Lower leg skin (tissue), 4 donors: Measurements from ENCODE around the gene TLCD3A. TPM values are rescaled to one million over a fixed set of nuclear protein-coding genes. Genes with fewer than 3 reads are reported as not detected.

Experiments used
- DNase-seq, 2 donors: peaks; one replicate each; pipeline ENCODE4 v3.0.0-alpha.2; 2019; ENCODE audit warnings: low spot score in 2 of 2
- H3K4me3 ChIP-seq: fragments of 200-600 bp; sonication (generic); 2 replicates; pipeline ENCODE4 v1.5.1; 2017; ENCODE audit warnings: mild to moderate bottlenecking, low read depth; ENCODE audit not compliant: poor library complexity, severe bottlenecking
- POLR2A ChIP-seq, 2 donors: fragments of 450-650 bp; IDR thresholded peaks; one replicate each; pipeline ENCODE4 v1.6.1; 2016 to 2017; ENCODE audit warnings: antibody characterized with exemption in 2 of 2, mild to moderate bottlenecking in 1 of 2, moderate library complexity in 1 of 2
- WGBS, 2 donors: methylation state at CpG; one replicate each; pipeline ENCODE4 v1.1.5; 2018; 5-methylcytosine and 5-hydroxymethylcytosine counted together
- intact Hi-C: fragments of 100-400 bp; cut with DNase I; formaldehyde crosslinking; loops from one replicate; pipeline ENCODE4 v1.15.0; 2023; ENCODE audit warnings: low total_unique reads
- total RNA-seq, 4 donors: library from RNA; depleted of rRNA; stranded (reverse); fragments of >200 nt; gene quantifications; one replicate each; pipeline ENCODE4 v1.1.0, GENCODE V29; 2016
- TF ChIP-seq, protein P1 (sequence below), 3 donors: fragments of 450-650 bp; IDR thresholded peaks; one replicate each; pipeline ENCODE4 v1.5.1; 2016; ENCODE audit warnings: antibody characterized with exemption in 3 of 3, mild to moderate bottlenecking in 3 of 3, moderate library complexity in 2 of 3

TLCD3A gene
- total RNA-seq, 4 donors from 2014 or later = 75.2 to 111 (median 78.8) TPM

DNA sequence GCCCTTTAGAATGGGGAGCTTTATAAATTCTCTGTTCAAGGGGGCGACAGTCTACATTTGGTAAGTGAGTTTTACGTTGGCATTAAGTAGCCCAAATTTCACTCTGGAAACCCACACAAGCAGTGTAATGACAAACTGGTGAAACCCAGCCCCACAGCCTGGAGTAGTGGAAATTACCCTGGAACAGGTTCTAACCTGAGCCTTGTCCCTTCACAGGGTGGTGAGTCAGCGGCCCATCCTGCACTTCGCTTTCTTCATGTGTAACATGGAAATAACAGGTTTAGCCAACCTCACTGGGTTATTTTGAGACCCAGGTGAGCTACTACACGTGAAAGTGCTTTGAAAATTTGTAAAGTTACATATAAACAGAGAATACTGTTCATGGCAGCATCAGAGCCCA lies 3.5 kb upstream of the TLCD3A start:
- peak in 1 of 2 donors; percentile 68 for DNase-seq
- no peak for TF ChIP-seq POLR2A (IDR thresholded peaks at IDR 0.05)
- TF ChIP-seq, protein P1, sequence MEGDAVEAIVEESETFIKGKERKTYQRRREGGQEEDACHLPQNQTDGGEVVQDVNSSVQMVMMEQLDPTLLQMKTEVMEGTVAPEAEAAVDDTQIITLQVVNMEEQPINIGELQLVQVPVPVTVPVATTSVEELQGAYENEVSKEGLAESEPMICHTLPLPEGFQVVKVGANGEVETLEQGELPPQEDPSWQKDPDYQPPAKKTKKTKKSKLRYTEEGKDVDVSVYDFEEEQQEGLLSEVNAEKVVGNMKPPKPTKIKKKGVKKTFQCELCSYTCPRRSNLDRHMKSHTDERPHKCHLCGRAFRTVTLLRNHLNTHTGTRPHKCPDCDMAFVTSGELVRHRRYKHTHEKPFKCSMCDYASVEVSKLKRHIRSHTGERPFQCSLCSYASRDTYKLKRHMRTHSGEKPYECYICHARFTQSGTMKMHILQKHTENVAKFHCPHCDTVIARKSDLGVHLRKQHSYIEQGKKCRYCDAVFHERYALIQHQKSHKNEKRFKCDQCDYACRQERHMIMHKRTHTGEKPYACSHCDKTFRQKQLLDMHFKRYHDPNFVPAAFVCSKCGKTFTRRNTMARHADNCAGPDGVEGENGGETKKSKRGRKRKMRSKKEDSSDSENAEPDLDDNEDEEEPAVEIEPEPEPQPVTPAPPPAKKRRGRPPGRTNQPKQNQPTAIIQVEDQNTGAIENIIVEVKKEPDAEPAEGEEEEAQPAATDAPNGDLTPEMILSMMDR (IDR thresholded peaks at IDR 0.05) = no peak
- no peak overlapping the region for H3K4me3 ChIP-seq
- WGBS, 2 donors = 62 to 67% methylated on average over 5 of the region's 5 CpGs
- intact Hi-C loops = no loop called here

DNA sequence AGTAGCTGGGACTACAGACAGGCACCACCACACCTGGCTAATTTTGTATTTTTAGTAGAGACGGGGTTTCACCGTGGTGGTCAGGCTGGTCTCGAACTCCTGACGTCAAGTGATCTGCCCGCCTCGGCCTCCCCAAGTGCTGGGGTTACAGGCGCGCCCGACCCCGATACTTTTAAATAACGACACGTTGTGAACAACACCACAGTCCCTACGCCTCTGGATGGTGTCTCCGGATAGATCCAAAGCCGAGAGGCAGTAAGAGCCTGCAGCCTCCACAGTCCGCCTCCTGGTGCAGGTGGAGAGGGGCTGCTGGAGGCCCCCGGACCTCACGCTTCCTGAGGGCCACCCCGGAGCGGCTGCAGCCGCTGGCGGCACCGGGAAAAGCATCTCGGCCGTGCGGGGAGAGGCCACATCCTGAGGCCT lies 741 bp upstream of the TLCD3A start:
- H3K4me3 ChIP-seq = peak overlapping the region; percentile 51
- intact Hi-C loops = no loop called here
- WGBS, 2 donors = 7 to 15% methylated on average over 18 to 23 of the region's 26 CpGs
- no peak for TF ChIP-seq POLR2A (IDR thresholded peaks at IDR 0.05)
- TF ChIP-seq, protein P1 (IDR thresholded peaks at IDR 0.05) = no peak
- DNase-seq = no peak

DNA sequence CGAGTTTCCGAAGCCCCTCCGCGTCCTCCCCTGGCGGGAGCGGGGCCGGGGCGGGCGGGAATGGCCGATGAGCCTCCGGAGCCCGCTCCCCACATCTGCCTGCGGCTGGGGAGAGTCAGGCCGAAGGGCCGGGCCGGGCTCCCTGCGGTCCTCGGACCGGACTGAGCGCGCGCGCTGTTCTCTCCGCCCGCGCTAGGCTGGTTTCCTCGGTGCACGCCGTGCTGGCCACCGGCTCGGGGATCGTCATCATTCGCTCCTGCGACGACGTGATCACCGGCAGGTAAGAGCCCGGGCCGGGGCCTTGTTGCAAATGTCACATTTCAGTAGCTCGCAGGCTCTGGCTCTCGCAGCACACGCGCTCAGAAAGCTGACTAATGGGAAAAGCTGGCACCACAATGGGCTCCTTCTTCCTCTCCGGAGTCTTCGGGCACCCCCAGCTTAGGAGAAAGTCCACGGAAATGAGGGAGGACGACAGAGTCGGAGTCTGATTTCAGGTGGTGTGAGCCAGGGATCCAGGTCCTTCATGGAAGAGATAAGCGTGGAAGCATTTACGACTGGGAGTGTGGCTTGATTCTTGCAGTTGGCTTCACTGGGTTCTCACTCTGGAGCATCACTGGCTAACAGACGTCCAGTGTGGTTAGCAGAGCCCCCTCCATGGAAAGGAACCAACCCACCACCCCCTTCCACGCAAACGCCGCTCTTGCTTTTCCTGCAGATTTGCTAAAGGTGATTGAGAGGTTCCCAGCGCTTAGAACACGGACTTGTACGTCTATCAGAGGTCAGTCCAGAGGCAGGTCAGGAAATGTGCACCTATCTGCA lies 715 bp downstream of the TLCD3A start:
- 7 to 13% methylated on average over 29 to 44 of the region's 57 CpGs for whole genome bisulfite sequencing, 2 donors
- no peak for TF ChIP-seq POLR2A (IDR thresholded peaks at IDR 0.05)
- TF ChIP-seq, protein P1 (IDR thresholded peaks at IDR 0.05) = no peak
- no peak for DNase-seq
- H3K4me3 ChIP-seq = peak overlapping the region; percentile 63
- intact Hi-C loops = no loop called here

GRCh38 chr17:733743-734142 lies 1.3 kb downstream of the TLCD3A start:
- no peak for DNase-seq
- TF ChIP-seq POLR2A (IDR thresholded peaks at IDR 0.05) = no peak
- TF ChIP-seq, protein P1 (IDR thresholded peaks at IDR 0.05) = no peak
- WGBS, 2 donors = 58 to 63% methylated on average over 10 of the region's 10 CpGs
- intact Hi-C loops = no loop called here
- no peak overlapping the region for H3K4me3 ChIP-seq

DNA sequence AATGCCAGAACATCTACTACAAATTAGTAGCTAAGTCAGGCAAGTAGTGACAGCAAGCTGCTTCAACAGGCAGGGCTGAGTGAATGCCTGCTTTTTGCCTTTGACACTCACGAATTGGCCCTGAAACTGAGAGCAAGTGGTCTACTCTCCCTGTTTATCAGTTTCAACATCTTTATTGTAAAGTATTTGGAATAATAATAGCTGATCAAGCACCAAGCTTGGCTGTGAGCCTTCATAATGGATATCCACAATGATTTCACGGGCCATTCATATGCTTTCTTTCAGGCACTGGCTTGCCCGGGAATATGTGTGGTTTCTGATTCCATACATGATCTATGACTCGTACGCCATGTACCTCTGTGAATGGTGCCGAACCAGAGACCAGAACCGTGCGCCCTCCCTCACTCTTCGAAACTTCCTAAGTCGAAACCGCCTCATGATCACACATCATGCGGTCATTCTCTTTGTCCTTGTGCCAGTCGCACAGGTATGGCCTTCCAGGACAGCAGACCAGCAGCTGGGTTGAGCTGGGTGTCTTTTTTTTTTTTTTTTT lies 5.2 kb downstream of the TLCD3A start:
- intact Hi-C loops = no loop called here
- TF ChIP-seq, protein P1 (IDR thresholded peaks at IDR 0.05) = no peak
- no peak for TF ChIP-seq POLR2A (IDR thresholded peaks at IDR 0.05)
- 62 to 66% methylated on average over 13 of the region's 13 CpGs for WGBS, 2 donors
- DNase-seq = no peak
- no peak overlapping the region for H3K4me3 ChIP-seq
